ENCODE measurements around the gene ANO2. TPM values are rescaled to one million over a fixed set of nuclear protein-coding genes. Genes with fewer than 3 reads are reported as not detected.

ANO2 gene
- total and polyA plus RNA-seq, 7 donors: 1.3 to 9.3 (median 4.2) TPM

DNA sequence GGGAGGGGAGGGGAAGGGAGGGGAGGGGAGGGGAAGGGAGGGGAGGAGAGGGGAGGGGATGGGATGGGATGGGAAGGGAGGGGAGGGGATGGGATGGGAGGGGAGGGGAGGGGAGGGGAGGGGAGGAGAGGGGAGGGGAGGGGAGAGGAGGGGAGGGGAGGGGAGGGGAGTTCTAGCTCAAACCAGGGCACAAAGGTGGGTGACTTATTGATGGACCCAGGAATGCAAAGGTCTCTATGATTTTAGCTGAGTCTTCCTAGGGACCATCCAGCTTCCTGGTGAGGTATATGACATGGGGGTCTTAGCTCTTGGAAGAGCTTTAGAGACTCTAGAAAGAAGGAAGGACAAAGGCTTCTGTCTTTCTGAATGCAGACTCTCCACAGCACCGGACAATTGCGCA is 42.3 kb downstream of the ANO2 start:
- intact Hi-C loops (cut with DNase I): no loop called here
- H3K9me3 ChIP-seq: no peaks in the 10 kb centered on the region
- DNase-seq (no peak), ATAC-seq (no peak)
- no peak overlapping the region for H3K27ac ChIP-seq
- no peak overlapping the region for H3K4me3 ChIP-seq
- 94 to 98% (median 96%) methylated on average over 2 of the region's 2 CpGs for whole genome bisulfite sequencing, 3 donors
- no peaks in the 10 kb centered on the region for H3K36me3 ChIP-seq (ENCODE audit: insufficient read depth in 1 of 2, low read depth in 1 of 2)
- TF ChIP-seq, protein P1, sequence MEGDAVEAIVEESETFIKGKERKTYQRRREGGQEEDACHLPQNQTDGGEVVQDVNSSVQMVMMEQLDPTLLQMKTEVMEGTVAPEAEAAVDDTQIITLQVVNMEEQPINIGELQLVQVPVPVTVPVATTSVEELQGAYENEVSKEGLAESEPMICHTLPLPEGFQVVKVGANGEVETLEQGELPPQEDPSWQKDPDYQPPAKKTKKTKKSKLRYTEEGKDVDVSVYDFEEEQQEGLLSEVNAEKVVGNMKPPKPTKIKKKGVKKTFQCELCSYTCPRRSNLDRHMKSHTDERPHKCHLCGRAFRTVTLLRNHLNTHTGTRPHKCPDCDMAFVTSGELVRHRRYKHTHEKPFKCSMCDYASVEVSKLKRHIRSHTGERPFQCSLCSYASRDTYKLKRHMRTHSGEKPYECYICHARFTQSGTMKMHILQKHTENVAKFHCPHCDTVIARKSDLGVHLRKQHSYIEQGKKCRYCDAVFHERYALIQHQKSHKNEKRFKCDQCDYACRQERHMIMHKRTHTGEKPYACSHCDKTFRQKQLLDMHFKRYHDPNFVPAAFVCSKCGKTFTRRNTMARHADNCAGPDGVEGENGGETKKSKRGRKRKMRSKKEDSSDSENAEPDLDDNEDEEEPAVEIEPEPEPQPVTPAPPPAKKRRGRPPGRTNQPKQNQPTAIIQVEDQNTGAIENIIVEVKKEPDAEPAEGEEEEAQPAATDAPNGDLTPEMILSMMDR (IDR thresholded peaks at IDR 0.05): no peak
- H3K4me1 ChIP-seq: no peaks in the 10 kb centered on the region
- H3K27me3 ChIP-seq (ENCODE audit: insufficient read depth in 3 of 3, low read length in 2 of 3): peaks cover 0 to 5% (median 4%) of the 10 kb centered on the region in 3 donors

- Histone ChIP-seq H3K36me3 (ENCODE audit: insufficient read depth in 1 of 2, low read depth in 1 of 2) (no peaks in the 10 kb centered on the region), H3K9me3 (no peaks in the 10 kb centered on the region), H3K4me1 (no peaks in the 10 kb centered on the region), H3K4me3 (no peak overlapping the region), H3K27ac (no peak overlapping the region), H3K27me3 (ENCODE audit: insufficient read depth in 3 of 3, low read length in 2 of 3) (peaks cover 0 to 5% (median 4%) of the 10 kb centered on the region in 3 donors)
- no peak for DNase-seq
- WGBS, 3 donors: 87 to 88% (median 87%) methylated on average over 6 of the region's 6 CpGs
- intact Hi-C loops (cut with DNase I): no loop called here
- no peak for ATAC-seq
- TF ChIP-seq, protein P1 (IDR thresholded peaks at IDR 0.05): no peak
Observed at GRCh38 chr12:5901416-5901815, 43.6 kb downstream of the ANO2 start.

DNA sequence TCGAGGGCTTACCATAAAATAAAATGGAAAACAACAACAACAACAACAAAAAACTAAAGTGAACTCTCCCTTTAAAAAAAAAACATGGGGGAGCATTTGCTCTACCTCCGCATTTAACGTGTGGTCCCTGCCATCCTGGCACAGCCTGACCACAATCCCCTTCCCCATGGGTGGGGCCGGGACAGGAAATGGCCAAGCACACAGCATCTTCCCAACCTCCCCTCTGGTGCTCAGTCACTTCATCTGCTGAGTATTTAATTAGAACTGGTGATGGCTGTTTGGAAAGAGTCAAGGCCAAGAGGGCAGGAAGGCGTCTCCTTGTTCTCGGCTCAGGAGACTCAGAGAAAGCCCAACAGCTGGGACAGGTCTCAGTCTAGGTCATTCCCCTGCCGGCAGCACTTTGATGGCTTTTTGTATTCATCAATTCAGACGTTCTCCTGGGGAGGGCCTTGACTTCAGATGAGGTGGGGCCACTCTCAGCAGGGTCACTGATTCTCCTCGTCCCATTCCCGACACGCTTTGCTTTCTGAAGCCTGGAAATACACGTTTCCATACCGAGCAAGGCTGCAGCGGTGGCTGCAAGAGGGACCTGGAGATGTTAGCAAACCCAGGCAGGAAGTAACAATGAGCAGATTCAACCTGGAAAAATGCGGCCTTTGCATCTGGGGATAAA is 44.4 kb downstream of the ANO2 start:
- H3K27me3 ChIP-seq (ENCODE audit: insufficient read depth in 3 of 3, low read length in 2 of 3): peaks cover 0 to 4% (median 1%) of the 10 kb centered on the region in 3 donors
- DNase-seq (no peak), ATAC-seq (no peak)
- H3K4me1 ChIP-seq: no peaks in the 10 kb centered on the region
- 46 to 47% (median 47%) methylated on average over 15 of the region's 15 CpGs for WGBS, 3 donors
- H3K4me3 ChIP-seq: no peak overlapping the region
- TF ChIP-seq, protein P1 (IDR thresholded peaks at IDR 0.05): no peak
- H3K9me3 ChIP-seq: no peaks in the 10 kb centered on the region
- H3K27ac ChIP-seq: no peak overlapping the region
- intact Hi-C loops (cut with DNase I): no loop called here
- no peaks in the 10 kb centered on the region for H3K36me3 ChIP-seq (ENCODE audit: insufficient read depth in 1 of 2, low read depth in 1 of 2)

GRCh38 chr12:5900076-5900475 is 45.0 kb downstream of the ANO2 start:
- H3K27me3 ChIP-seq (ENCODE audit: insufficient read depth in 3 of 3, low read length in 2 of 3): peaks cover 0 to 4% (median 1%) of the 10 kb centered on the region in 3 donors
- ATAC-seq: no peak
- 39 to 42% (median 40%) methylated on average over 4 of the region's 4 CpGs for WGBS, 3 donors

More at GRCh38 chr12:5900076-5900475, 45.0 kb downstream of the ANO2 start:
- Histone ChIP-seq H3K27ac (no peak overlapping the region), H3K4me3 (no peak overlapping the region), H3K9me3 (no peaks in the 10 kb centered on the region), H3K4me1 (no peaks in the 10 kb centered on the region), H3K36me3 (ENCODE audit: insufficient read depth in 1 of 2, low read depth in 1 of 2) (no peaks in the 10 kb centered on the region)
- TF ChIP-seq, protein P1 (IDR thresholded peaks at IDR 0.05): no peak
- no peak for DNase-seq
- intact Hi-C loops (cut with DNase I): no loop called here
